Gastrocnemius medialis (tissue), 4 donors: ENCODE results near the gene DMRT3.

Experiments used
- POLR2A ChIP-seq, 2 donors: fragments of 450-650 bp; IDR thresholded peaks; one replicate each; pipeline ENCODE4 v1.6.1; 2017; ENCODE audit warnings: antibody characterized with exemption in 2 of 2, mild to moderate bottlenecking in 2 of 2, moderate library complexity in 2 of 2
- TF ChIP-seq, protein P1 (sequence below), 5 experiments: fragments of 450-650 bp in 3 of 5; fragments of 200-600 bp in 2 of 5; sonication (generic) in 2 of 5; IDR thresholded peaks in 4 of 5; conservative IDR thresholded peaks in 1 of 5; 1 replicate in 4 of 5; 2 replicates in 1 of 5; pipeline ENCODE4 v1.5.1; 2016 to 2019; ENCODE audit warnings: antibody characterized with exemption in 5 of 5, mild to moderate bottlenecking in 3 of 5, moderate library complexity in 3 of 5

DNA sequence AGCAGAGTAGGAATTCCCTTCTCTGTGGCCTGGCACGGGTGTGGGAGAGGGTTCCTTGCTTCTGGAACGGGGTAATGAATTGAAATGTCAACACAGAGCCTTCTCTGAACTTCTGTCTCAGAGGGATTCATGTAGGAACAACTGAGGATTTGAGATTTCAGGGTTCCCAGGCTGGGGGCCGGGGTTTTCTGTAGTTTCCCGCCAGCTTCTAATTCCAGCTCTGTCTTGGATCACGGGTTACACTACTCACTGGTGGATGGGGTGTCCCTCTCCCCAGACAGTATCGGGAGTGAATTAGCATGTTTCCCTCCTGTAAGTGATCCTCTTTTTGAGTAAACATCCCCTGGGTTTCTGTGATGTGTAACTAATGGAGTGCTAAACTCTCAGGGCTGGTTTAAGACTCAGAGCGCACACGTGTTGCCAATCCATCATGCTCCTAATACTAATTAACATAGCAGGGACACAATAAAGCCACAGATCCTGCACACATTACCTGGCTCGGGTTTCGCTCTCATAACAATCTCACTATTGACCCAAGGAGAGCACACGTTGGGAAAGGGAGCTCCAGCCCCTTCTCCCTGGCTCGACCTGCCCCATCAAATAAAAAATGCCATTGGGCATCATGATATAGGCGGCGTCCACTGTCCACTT is 55.6 kb downstream of the DMRT3 start:
- TF ChIP-seq, protein P1, sequence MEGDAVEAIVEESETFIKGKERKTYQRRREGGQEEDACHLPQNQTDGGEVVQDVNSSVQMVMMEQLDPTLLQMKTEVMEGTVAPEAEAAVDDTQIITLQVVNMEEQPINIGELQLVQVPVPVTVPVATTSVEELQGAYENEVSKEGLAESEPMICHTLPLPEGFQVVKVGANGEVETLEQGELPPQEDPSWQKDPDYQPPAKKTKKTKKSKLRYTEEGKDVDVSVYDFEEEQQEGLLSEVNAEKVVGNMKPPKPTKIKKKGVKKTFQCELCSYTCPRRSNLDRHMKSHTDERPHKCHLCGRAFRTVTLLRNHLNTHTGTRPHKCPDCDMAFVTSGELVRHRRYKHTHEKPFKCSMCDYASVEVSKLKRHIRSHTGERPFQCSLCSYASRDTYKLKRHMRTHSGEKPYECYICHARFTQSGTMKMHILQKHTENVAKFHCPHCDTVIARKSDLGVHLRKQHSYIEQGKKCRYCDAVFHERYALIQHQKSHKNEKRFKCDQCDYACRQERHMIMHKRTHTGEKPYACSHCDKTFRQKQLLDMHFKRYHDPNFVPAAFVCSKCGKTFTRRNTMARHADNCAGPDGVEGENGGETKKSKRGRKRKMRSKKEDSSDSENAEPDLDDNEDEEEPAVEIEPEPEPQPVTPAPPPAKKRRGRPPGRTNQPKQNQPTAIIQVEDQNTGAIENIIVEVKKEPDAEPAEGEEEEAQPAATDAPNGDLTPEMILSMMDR (IDR thresholded peaks at IDR 0.05 in 4 of 5, conservative IDR thresholded peaks at IDR 0.05 in 1 of 5), result no peak
- no peak for TF ChIP-seq POLR2A (IDR thresholded peaks at IDR 0.05)
